ENCODE results near the gene SLC24A3. TPM values are rescaled to one million over a fixed set of nuclear protein-coding genes. Genes with fewer than 3 reads are reported as not detected.

Gene SLC24A3
- total RNA-seq, 6 experiments from 2014 or later: not detected

DNA sequence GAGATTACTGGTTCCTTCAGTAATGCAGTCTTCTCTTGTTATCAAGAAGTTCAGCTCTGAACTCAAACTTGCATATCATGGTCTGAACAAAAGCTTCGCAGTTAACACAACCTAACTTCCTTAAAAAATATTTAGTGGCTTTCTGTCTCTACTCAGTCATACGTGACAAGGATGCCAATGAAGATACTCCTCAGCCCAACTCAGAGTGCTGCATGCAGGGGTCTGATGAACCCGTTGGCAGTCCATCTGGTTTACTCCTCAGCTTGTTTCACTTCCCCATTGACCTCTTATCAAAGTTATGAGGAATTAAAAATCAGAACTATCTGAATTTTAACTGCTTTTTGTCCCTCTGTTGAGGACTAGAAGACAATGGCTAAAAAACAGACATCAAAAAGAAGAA is 489.0 kb downstream of the SLC24A3 start:
- Mint-ChIP-seq H3K4me3 (no peak overlapping the region), H3K36me3 (ENCODE audit: low read depth) (peaks cover 11% of the 10 kb centered on the region), H3K27ac (no peak overlapping the region), H3K4me1 (ENCODE audit: low read depth) (peaks cover 23% of the 10 kb centered on the region), H3K27me3 (ENCODE audit: insufficient read depth) (peaks cover 8% of the 10 kb centered on the region; the same call in 1 of the 2 replicates), H3K9me3 (peaks cover 5% of the 10 kb centered on the region)
- TF ChIP-seq, protein P1, sequence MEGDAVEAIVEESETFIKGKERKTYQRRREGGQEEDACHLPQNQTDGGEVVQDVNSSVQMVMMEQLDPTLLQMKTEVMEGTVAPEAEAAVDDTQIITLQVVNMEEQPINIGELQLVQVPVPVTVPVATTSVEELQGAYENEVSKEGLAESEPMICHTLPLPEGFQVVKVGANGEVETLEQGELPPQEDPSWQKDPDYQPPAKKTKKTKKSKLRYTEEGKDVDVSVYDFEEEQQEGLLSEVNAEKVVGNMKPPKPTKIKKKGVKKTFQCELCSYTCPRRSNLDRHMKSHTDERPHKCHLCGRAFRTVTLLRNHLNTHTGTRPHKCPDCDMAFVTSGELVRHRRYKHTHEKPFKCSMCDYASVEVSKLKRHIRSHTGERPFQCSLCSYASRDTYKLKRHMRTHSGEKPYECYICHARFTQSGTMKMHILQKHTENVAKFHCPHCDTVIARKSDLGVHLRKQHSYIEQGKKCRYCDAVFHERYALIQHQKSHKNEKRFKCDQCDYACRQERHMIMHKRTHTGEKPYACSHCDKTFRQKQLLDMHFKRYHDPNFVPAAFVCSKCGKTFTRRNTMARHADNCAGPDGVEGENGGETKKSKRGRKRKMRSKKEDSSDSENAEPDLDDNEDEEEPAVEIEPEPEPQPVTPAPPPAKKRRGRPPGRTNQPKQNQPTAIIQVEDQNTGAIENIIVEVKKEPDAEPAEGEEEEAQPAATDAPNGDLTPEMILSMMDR (IDR thresholded peaks at IDR 0.05): no peak
- no peak for DNase-seq

DNA sequence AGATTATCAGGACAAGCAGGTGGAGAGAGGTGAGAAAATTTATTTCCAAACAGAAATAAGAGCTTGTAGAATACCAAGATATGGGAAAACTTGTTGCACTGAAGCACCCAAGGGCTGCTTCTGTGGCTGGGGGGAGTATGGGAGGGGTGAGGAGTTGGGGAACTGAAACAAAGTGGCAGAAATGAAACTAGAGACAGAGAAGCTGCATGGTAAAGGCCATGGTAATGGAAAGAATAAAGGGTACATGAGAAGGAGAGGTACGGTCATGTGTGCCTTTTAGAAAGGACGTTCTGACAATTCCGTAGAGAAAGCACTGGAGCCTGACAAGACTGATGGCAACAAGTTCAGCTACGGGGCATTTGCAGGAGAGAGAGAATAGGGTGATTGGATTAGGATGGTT is 494.0 kb downstream of the SLC24A3 start:
- Mint-ChIP-seq H3K27me3 (ENCODE audit: insufficient read depth) (peaks cover 11% of the 10 kb centered on the region), H3K4me3 (no peak overlapping the region), H3K9me3 (no peaks in the 10 kb centered on the region; the same call in 1 of the 2 replicates), H3K36me3 (ENCODE audit: low read depth) (peaks cover 6% of the 10 kb centered on the region; the same call in 1 of the 2 replicates), H3K4me1 (ENCODE audit: low read depth) (peaks cover 7% of the 10 kb centered on the region; the same call in 1 of the 2 replicates), H3K27ac (no peak overlapping the region)
- DNase-seq: no peak
- TF ChIP-seq, protein P1 (IDR thresholded peaks at IDR 0.05): no peak

DNA sequence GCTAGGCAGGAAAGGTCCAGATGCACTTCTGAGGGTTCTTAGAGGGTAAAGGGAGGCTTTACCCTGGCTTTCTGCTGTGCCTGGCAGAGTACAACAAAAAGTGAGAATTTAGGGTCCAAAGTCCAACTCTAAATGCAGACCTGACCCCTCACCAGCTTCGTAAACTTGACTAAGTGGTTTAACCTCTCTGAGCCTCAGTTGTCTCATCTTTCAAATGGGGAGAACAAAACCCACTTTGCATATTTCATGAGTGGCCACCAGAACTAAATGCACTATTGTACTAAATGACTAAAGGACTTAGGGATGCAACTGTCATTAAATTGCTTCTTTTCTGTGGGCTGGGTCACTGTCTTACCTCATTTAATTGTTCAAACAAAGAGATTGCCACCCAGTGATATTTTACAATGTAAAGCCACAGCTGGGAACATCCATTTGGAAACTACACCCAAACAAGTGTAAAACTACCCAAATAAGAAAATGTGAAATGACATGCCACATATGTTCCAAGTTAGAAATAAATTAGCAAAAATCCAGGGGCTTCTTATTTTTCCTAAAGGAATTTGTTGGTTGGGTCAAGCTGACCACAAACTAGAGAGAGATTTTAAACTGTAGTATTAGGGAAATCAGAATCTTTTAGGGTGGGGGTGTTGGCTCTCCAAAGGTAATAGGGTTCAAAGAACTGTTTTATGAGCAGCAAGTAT is 497.3 kb downstream of the SLC24A3 start:
- Mint-ChIP-seq H3K4me3 (no peak overlapping the region), H3K9me3 (no peaks in the 10 kb centered on the region), H3K27ac (no peak overlapping the region), H3K4me1 (ENCODE audit: low read depth) (peaks cover 23% of the 10 kb centered on the region), H3K36me3 (ENCODE audit: low read depth) (no peaks in the 10 kb centered on the region), H3K27me3 (ENCODE audit: insufficient read depth) (peaks cover 9% of the 10 kb centered on the region)
- TF ChIP-seq, protein P1 (IDR thresholded peaks at IDR 0.05): no peak
- DNase-seq: no peak

DNA sequence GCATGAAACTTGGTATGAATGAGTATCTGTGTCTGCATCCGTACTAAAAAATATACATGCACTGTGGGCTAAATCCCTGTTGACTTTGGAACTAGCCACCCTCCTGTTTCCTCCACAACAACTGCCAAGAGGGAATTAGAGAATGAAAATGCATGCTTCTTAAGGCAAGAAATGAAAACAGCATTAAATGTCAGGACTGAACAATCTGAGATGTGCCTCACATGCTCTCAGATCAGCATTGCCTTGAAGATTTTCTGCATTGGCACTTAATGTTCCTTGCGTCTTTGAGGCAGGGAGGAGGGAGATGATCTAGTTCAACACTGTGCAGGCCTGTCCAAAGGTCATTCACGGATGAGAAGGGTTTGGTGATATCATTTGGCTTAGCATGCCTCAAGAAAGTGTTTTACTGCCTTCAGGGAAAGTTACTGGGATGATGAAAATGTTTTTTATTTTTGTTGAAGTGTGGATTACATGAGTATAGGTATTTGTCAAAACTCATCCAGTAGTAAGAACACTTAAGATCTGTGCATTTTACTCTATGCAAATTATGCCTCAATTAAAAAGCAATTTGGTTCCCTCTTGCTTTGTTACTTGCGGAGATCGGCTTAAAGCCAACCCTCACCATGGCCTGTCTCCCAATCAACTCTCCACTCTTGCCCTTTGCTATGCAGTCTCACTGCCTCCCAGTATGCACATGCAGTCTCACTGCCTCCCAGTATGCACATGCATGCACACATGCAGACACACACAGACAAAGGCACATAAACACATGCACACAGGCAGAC is 498.1 kb downstream of the SLC24A3 start:
- Mint-ChIP-seq H3K27ac (no peak overlapping the region), H3K4me1 (ENCODE audit: low read depth) (peaks cover 23% of the 10 kb centered on the region)

DNA sequence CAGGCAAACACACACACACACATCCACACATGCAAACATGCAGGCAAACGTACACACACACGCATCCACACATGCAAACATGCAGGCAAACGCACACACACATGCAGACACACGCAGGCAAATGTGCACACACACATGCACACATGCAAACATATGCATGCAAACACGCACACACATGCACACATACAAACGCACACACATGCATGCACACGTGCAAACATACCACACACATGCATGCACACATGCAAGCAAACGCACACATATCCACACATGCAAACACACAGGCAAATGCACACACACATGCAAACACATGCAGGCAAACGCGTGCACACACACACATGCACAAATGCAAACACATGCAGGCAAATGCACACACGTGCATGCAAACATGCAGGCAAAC is 498.7 kb downstream of the SLC24A3 start:
- no peak for DNase-seq
- Mint-ChIP-seq H3K27me3 (ENCODE audit: insufficient read depth) (peaks cover 3% of the 10 kb centered on the region), H3K27ac (no peak overlapping the region), H3K4me1 (ENCODE audit: low read depth) (peaks cover 23% of the 10 kb centered on the region), H3K9me3 (peaks cover under 1% of the 10 kb centered on the region; the same call in 1 of the 2 replicates), H3K36me3 (ENCODE audit: low read depth) (no peaks in the 10 kb centered on the region), H3K4me3 (no peak overlapping the region)
- TF ChIP-seq, protein P1 (IDR thresholded peaks at IDR 0.05): no peak

More for the DNA sequence above, 498.1 kb downstream of the SLC24A3 start:
- no peaks in the 10 kb centered on the region for H3K36me3 Mint-ChIP-seq (ENCODE audit: low read depth)
- H3K4me3 Mint-ChIP-seq: no peak overlapping the region
- H3K9me3 Mint-ChIP-seq: no peaks in the 10 kb centered on the region
- H3K27me3 Mint-ChIP-seq (ENCODE audit: insufficient read depth): peaks cover 3% of the 10 kb centered on the region
- TF ChIP-seq, protein P1 (IDR thresholded peaks at IDR 0.05): no peak
- DNase-seq: no peak
